CD4-positive, CD25-positive, alpha-beta regulatory T cell (primary cell): Measurements from ENCODE around the gene HMGN2. TPM values are rescaled to one million over a fixed set of nuclear protein-coding genes. Genes with fewer than 3 reads are reported as not detected.

Experiments
- ATAC-seq, 2 donors: fragments of 150-1000 bp; cut with Tn5 transposase; one replicate each; pipeline ENCODE4 v1.10.0; 2021; ENCODE audit warnings: low read depth in 2 of 2, moderate number of reproducible peaks in 2 of 2, moderate library complexity in 1 of 2
- DNase-seq, 3 donors: peaks; one replicate each; pipeline versions ENCODE4 v3.0.0 to v3.0.0-alpha.2; 2012 to 2022; ENCODE audit warnings: mixed read lengths in 1 of 3
- H3K27ac ChIP-seq: one replicate; pipeline ENCODE4 v1.7.0; 2013; ENCODE audit warnings: mild to moderate bottlenecking, low read length; ENCODE audit not compliant: insufficient read depth, poor library complexity, severe bottlenecking
- H3K27me3 ChIP-seq: one replicate; pipeline ENCODE4 v1.7.0; 2013; ENCODE audit warnings: low read length; ENCODE audit not compliant: control insufficient read depth, insufficient read depth
- H3K36me3 ChIP-seq: one replicate; pipeline ENCODE4 v1.7.0; 2013; ENCODE audit warnings: mild to moderate bottlenecking, low read length, moderate library complexity; ENCODE audit not compliant: control insufficient read depth, insufficient read depth
- H3K4me1 ChIP-seq: 2 replicates; pipeline ENCODE4 v1.7.0; 2013; ENCODE audit warnings: mild to moderate bottlenecking, low read length; ENCODE audit not compliant: insufficient read depth, control insufficient read depth, poor library complexity, severe bottlenecking
- H3K4me3 ChIP-seq: one replicate; pipeline ENCODE4 v1.7.0; 2013; ENCODE audit warnings: low read depth, mild to moderate bottlenecking, low read length, moderate library complexity
- H3K9me3 ChIP-seq, 2 experiments: 1 replicate in 1 of 2; 2 replicates in 1 of 2; pipeline ENCODE4 v1.7.0; 2013; ENCODE audit warnings: low read length in 2 of 2, mild to moderate bottlenecking in 1 of 2, moderate library complexity in 1 of 2; ENCODE audit not compliant: control insufficient read depth in 2 of 2
- H3K27ac Mint-ChIP-seq, 3 donors: one replicate each; pipeline ENCODE4 v1.8.0; 2020 to 2022; ENCODE audit warnings: mild to moderate bottlenecking in 3 of 3, mixed read lengths in 3 of 3, moderate library complexity in 2 of 3
- H3K27me3 Mint-ChIP-seq: one replicate; pipeline ENCODE4 v1.8.0; 2022; ENCODE audit warnings: mild to moderate bottlenecking, mixed read lengths
- H3K36me3 Mint-ChIP-seq: one replicate; pipeline ENCODE4 v1.8.0; 2020; ENCODE audit warnings: mixed read lengths
- H3K4me1 Mint-ChIP-seq, 4 donors: one replicate each; pipeline ENCODE4 v1.8.0; 2020 to 2022; ENCODE audit warnings: mixed read lengths in 4 of 4, mild to moderate bottlenecking in 1 of 4
- H3K4me3 Mint-ChIP-seq, 4 donors: one replicate each; pipeline ENCODE4 v1.8.0; 2020 to 2022; ENCODE audit warnings: mild to moderate bottlenecking in 4 of 4, mixed read lengths in 4 of 4, moderate library complexity in 3 of 4
- H3K9me3 Mint-ChIP-seq, 7 donors: one replicate each; pipeline ENCODE4 v1.8.0; 2020 to 2022; ENCODE audit warnings: mixed read lengths in 7 of 7, mild to moderate bottlenecking in 3 of 7, moderate library complexity in 2 of 7
- polyA plus RNA-seq, 4 donors: library from polyadenylated mRNA; unstranded; fragments of 300-500 nt; fragmentation: Illumina TruSeq; gene quantifications; one replicate each; pipeline ENCODE4 v1.2.3, GENCODE V29; 2021
- total RNA-seq: library from RNA; stranded (reverse); gene quantifications from one replicate; pipeline ENCODE4 v1.2.3, GENCODE V29; 2022

Gene HMGN2
- total and polyA plus RNA-seq, 5 donors from 2014 or later, result 323 to 1,017 (median 910) TPM

GRCh38 chr1:26449868-26450267, 22.4 kb upstream of the HMGN2 start:
- Histone ChIP-seq H3K27me3 (no peaks in the 10 kb centered on the region), H3K4me3 (no peak overlapping the region), H3K27ac (no peak overlapping the region), H3K9me3 (no peaks in the 10 kb centered on the region), H3K36me3 (peaks cover 48% of the 10 kb centered on the region), H3K4me1 (no peaks in the 10 kb centered on the region)
- ATAC-seq (no peak), DNase-seq (no peak)
- H3K36me3 Mint-ChIP-seq, result peaks cover 35% of the 10 kb centered on the region
- no peaks in the 10 kb centered on the region for H3K9me3 Mint-ChIP-seq
- no peak overlapping the region for H3K27ac Mint-ChIP-seq
- no peak overlapping the region for H3K4me3 Mint-ChIP-seq
- peaks cover 0 to 4% (median under 1%) of the 10 kb centered on the region in 4 donors for H3K4me1 Mint-ChIP-seq
- no peaks in the 10 kb centered on the region for H3K27me3 Mint-ChIP-seq

DNA sequence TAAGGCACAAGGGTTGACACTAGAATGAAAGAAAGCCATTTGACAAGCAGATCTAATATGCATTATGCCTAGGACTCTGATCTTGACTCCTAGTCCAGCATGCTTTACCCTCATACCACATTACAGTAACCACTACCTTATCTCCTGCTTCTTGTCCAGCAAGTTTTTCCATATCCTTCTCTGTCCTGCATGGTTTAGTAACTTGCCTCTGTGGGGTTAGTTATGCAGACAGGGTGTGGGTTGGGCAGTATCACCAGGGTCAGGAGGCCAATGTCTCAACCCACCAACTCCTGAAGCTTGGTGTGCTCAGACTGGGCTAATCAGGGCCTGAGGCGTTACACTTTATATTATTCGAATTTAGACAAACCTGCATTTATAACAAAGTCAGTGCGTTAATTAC, 21.3 kb upstream of the HMGN2 start:
- H3K4me3 ChIP-seq, result no peak overlapping the region
- no peaks in the 10 kb centered on the region for H3K9me3 Mint-ChIP-seq
- H3K27ac Mint-ChIP-seq, result no peak overlapping the region
- no peaks in the 10 kb centered on the region for H3K27me3 ChIP-seq
- peaks cover 48% of the 10 kb centered on the region for H3K36me3 ChIP-seq
- H3K4me1 ChIP-seq, result no peaks in the 10 kb centered on the region
- peaks cover 0 to 4% (median 0%) of the 10 kb centered on the region in 4 donors for H3K4me1 Mint-ChIP-seq
- no peaks in the 10 kb centered on the region for H3K27me3 Mint-ChIP-seq
- no peak overlapping the region for H3K27ac ChIP-seq
- no peaks in the 10 kb centered on the region for H3K9me3 ChIP-seq
- ATAC-seq (no peak), DNase-seq (no peak)
- peaks cover 37% of the 10 kb centered on the region for H3K36me3 Mint-ChIP-seq
- H3K4me3 Mint-ChIP-seq, result no peak overlapping the region

DNA sequence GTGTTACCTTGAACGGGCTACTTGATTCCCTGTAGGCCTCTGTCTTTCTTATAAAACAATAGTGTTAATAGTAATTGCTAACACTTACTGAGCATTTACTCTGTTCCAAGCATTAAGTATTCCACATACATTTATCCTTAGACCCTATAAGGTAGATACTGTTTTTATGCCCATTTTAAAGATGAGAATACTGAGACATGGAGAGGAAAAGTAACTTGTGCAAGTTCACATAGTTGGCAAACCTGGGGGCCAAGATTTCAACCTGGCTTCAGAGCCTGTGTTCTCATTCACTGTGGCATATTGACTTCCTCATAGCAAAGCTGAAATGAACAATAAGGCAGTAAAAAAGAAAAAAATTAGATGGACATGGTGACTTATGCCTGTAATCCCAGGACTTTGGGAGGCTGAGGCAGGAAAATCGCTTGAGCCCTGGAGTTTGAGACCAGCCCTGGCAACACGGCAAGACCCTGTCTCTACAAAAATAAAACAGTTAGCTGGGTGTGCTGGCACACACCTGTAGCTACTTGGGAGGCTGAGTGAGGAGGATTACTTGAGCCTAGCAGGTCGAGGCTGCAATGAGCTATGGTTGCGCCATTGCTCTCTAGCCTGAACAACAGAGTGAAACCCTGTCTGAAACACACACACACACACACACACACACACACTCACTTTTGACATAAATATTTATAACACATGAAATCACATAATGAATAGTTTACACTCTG, 19.6 kb upstream of the HMGN2 start:
- H3K9me3 Mint-ChIP-seq, result no peaks in the 10 kb centered on the region
- Histone ChIP-seq H3K9me3 (no peaks in the 10 kb centered on the region), H3K27me3 (no peaks in the 10 kb centered on the region), H3K4me3 (no peak overlapping the region), H3K4me1 (no peaks in the 10 kb centered on the region), H3K27ac (no peak overlapping the region), H3K36me3 (peaks cover 43% of the 10 kb centered on the region)
- H3K27ac Mint-ChIP-seq, result no peak overlapping the region
- peaks cover 0 to 4% (median under 1%) of the 10 kb centered on the region in 4 donors for H3K4me1 Mint-ChIP-seq
- DNase-seq (no peak), ATAC-seq (no peak)
- H3K4me3 Mint-ChIP-seq, result no peak overlapping the region
- no peaks in the 10 kb centered on the region for H3K27me3 Mint-ChIP-seq
- H3K36me3 Mint-ChIP-seq, result peaks cover 31% of the 10 kb centered on the region

GRCh38 chr1:26459148-26459547, 13.1 kb upstream of the HMGN2 start:
- Mint-ChIP-seq H3K4me3 (no peak overlapping the region), H3K27me3 (no peaks in the 10 kb centered on the region), H3K9me3 (peaks cover 0 to 1% (median 0%) of the 10 kb centered on the region in 7 donors), H3K27ac (no peak overlapping the region), H3K4me1 (peaks cover 0 to 8% (median 0%) of the 10 kb centered on the region in 4 donors), H3K36me3 (peaks cover 40% of the 10 kb centered on the region)
- no peak overlapping the region for H3K4me3 ChIP-seq
- H3K36me3 ChIP-seq, result peaks cover 48% of the 10 kb centered on the region
- no peaks in the 10 kb centered on the region for H3K4me1 ChIP-seq
- H3K27ac ChIP-seq, result no peak overlapping the region
- DNase-seq (no peak), ATAC-seq (no peak)
- H3K27me3 ChIP-seq, result no peaks in the 10 kb centered on the region
- H3K9me3 ChIP-seq, result no peaks in the 10 kb centered on the region

- peaks cover 39% of the 10 kb centered on the region for H3K36me3 Mint-ChIP-seq
- no peak for ATAC-seq
- H3K36me3 ChIP-seq, result peaks cover 51% of the 10 kb centered on the region
These were observed 12.6 kb upstream of the HMGN2 start for GRCh38 chr1:26459573-26460031.

DNA sequence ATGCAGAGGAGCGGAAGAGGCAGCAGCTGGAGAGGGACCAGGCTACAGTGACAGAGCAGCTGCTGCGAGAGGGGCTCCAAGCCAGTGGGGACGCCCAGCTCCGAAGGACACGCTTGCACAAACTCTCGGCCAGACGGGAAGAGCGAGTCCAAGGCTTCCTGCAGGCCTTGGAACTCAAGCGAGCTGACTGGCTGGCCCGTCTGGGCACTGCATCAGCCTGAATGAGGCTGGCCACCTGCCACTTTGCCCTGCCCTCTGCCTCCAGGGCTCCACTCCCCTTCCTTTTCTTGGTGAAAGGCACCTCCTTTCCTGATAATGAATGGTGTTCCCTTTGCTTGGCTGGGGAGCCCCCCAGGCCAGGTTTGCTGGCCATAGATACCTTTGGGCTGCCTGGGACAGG, 3.3 kb upstream of the HMGN2 start:
- Mint-ChIP-seq H3K36me3 (peaks cover 22% of the 10 kb centered on the region), H3K9me3 (no peaks in the 10 kb centered on the region), H3K4me3 (peak overlapping the region in 1 of 4 donors; percentile 40), H3K27me3 (no peaks in the 10 kb centered on the region), H3K4me1 (peaks cover 5 to 31% (median 22%) of the 10 kb centered on the region in 4 donors), H3K27ac (peak overlapping the region in 1 of 3 donors; percentile 82)
- no peak for ATAC-seq
- no peak overlapping the region for H3K4me3 ChIP-seq
- H3K9me3 ChIP-seq, result no peaks in the 10 kb centered on the region
- no peak for DNase-seq
- H3K4me1 ChIP-seq, result peaks cover 27% of the 10 kb centered on the region
- no peak overlapping the region for H3K27ac ChIP-seq
- no peaks in the 10 kb centered on the region for H3K27me3 ChIP-seq
- peaks cover 52% of the 10 kb centered on the region for H3K36me3 ChIP-seq

More at GRCh38 chr1:26459573-26460031, 12.6 kb upstream of the HMGN2 start:
- no peak overlapping the region for H3K4me3 Mint-ChIP-seq
- H3K27me3 Mint-ChIP-seq, result no peaks in the 10 kb centered on the region
- peaks cover 0 to 8% (median 0%) of the 10 kb centered on the region in 4 donors for H3K4me1 Mint-ChIP-seq
- no peak overlapping the region for H3K27ac Mint-ChIP-seq
- no peaks in the 10 kb centered on the region for H3K27me3 ChIP-seq
- no peaks in the 10 kb centered on the region for H3K9me3 ChIP-seq
- H3K4me1 ChIP-seq, result no peaks in the 10 kb centered on the region
- no peak overlapping the region for H3K4me3 ChIP-seq
- peaks cover 0 to 1% (median 0%) of the 10 kb centered on the region in 7 donors for H3K9me3 Mint-ChIP-seq
- no peak for DNase-seq
- no peak overlapping the region for H3K27ac ChIP-seq

GRCh38 chr1:26469558-26469957, 2.7 kb upstream of the HMGN2 start:
- H3K4me1 ChIP-seq, result peaks cover 33% of the 10 kb centered on the region
- no peaks in the 10 kb centered on the region for H3K27me3 ChIP-seq
- H3K36me3 Mint-ChIP-seq, result peaks cover 28% of the 10 kb centered on the region
- peaks cover 11 to 37% (median 27%) of the 10 kb centered on the region in 4 donors for H3K4me1 Mint-ChIP-seq
- peak overlapping the region in 1 of 4 donors; percentile 79 for H3K4me3 Mint-ChIP-seq
- ATAC-seq, result no peak
- no peak overlapping the region for H3K27ac Mint-ChIP-seq
- no peak overlapping the region for H3K4me3 ChIP-seq
- H3K9me3 ChIP-seq, result no peaks in the 10 kb centered on the region
- DNase-seq, result no peak
- H3K27me3 Mint-ChIP-seq, result no peaks in the 10 kb centered on the region
- peaks cover 55% of the 10 kb centered on the region for H3K36me3 ChIP-seq
- no peaks in the 10 kb centered on the region for H3K9me3 Mint-ChIP-seq
- H3K27ac ChIP-seq, result no peak overlapping the region
